ENCODE results near the gene MACF1. TPM values are rescaled to one million over a fixed set of nuclear protein-coding genes. Genes with fewer than 3 reads are reported as not detected.
"Not testable (repeated sequence)": the region's sequence is repeated elsewhere in the genome, so short reads cannot be mapped to it uniquely, and the experiment has no call there.

MACF1 gene
- total RNA-seq, 2 donors from 2014 or later, result 510 to 525 TPM

DNA sequence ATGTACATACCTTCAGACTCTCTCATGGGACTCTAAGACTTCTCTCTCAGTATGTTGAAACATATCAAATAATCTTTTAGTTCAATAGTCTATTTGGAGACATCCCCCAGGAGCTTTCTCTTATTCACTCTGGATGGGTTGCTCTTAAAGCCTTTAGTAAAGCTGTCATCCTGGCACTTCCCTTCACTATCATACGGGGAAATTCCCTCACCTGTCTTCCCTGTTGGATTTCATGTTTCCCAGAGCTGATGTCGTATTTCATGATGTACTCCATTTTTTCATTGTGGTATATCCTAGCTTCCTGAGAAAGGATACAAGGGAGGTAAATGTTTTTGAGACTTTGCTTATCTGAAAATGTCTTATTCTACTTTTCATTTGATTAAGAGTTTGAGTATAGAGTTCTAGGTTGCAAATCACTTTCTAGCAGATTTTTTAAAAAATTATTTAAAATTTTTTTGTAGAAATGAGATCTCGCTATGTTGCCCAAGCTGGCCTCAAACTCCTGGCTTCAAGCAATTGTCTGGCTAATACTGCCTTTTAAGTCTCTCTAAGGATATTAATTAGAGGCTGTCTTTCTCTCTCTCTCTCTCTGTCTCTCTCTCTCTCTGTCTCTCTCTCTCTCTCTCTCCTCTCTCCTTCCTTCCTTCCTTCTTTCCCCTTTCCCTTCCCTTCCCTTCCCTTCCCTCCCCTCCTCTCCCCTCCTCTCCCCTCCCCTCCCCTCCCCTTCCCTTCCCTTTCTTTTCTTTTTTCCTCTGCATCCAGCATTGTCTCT lies 17.0 kb upstream of the MACF1 start:
- Mint-ChIP-seq H3K27ac (peak overlapping the region; percentile 98), H3K4me1 (peaks cover 47% of the 10 kb centered on the region), H3K27me3 (no peaks in the 10 kb centered on the region), H3K36me3 (ENCODE audit: low read depth) (no peaks in the 10 kb centered on the region), H3K4me3 (no peak overlapping the region)
- H3K9me3 ChIP-seq (ENCODE audit: control insufficient read depth, low read length, poor library complexity, severe bottlenecking), result no peaks in the 10 kb centered on the region
- ATAC-seq (no peak), DNase-seq (no peak)

DNA sequence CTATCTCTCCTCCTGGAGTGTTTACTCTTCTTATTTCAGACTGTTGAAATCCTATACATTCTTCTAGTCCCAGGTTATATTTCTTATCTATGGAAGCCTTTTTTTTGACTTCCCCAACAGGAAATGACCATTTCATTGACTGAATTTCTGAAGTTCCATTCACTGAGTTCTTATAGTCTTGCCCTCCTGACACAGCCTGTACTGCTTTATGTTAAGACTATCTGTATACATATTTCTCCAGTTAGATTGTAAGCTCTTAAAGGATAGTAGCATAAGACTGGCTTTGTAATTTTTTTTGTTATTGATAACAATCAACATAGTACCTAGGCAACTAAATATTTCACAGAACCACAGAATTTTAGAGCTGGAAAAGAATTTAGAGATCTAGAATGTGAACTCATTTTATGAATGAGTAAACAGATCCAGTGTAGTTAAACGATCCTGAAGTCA lies 14.9 kb upstream of the MACF1 start:
- H3K9me3 ChIP-seq (ENCODE audit: control insufficient read depth, low read length, poor library complexity, severe bottlenecking), result no peaks in the 10 kb centered on the region
- H3K36me3 Mint-ChIP-seq (ENCODE audit: low read depth), result no peaks in the 10 kb centered on the region
- DNase-seq (no peak), ATAC-seq (no peak)
- peaks cover 46% of the 10 kb centered on the region for H3K4me1 Mint-ChIP-seq
- no peak overlapping the region for H3K4me3 Mint-ChIP-seq
- peak overlapping the region; percentile 91 for H3K27ac Mint-ChIP-seq
- H3K27me3 Mint-ChIP-seq, result no peaks in the 10 kb centered on the region

DNA sequence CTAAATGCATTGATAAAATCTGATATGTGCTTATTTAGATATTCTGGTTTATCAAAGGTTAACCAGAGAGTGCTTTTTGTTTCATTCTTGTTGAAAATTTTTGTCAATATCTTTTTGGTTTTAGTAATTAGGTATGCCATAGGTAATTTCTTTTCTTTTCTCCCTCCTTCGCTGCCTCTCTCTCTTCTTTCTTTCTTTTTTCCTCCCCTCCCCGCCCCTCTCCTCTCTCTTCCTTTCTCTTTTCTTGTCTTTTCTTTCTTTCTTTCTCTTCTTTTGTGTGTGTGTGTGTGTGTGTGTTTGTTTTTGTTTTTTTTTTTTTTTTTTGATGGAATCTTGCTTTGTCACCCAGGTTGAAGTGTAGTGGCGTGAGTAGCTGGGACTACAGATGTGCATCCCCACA lies 14.4 kb upstream of the MACF1 start:
- H3K36me3 Mint-ChIP-seq (ENCODE audit: low read depth), result no peaks in the 10 kb centered on the region
- no peaks in the 10 kb centered on the region for H3K27me3 Mint-ChIP-seq

DNA sequence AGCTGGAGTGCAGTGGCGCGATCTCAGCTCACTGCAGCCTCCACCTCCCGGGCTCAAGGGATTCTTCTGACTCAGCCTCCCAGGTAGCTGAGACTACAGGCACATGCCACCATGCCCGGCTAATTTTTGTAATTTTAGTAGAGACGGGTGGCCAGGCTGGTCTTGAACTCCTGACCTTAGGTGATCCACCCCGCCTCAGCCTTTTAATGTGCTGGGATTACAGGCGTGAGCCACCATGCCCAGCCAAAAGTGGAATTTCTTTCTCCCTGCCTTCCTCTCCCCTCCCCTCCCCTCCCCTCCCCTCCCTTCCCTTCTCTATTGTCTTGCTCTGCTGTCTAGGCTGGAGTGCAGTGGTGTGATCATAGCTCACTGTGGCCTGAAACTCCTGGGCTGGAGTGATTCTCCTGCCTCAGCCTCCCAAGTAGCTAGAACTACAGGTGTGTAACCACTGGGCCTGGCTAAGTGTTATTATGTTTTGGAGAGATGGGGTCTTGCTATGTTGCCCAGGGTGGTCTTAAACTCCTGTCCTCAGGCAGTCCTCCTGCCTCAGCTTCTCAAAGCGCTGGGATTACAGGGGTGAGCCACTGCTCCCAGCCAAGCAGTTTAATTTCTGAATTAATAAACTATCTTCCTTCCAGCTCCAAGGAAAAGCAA lies 10.0 kb upstream of the MACF1 start:
- H3K27me3 Mint-ChIP-seq, result no peaks in the 10 kb centered on the region
- DNase-seq (no peak), ATAC-seq (no peak)
- no peaks in the 10 kb centered on the region for H3K36me3 Mint-ChIP-seq (ENCODE audit: low read depth)
- peak overlapping the region; percentile 67 for H3K4me3 Mint-ChIP-seq
- H3K9me3 ChIP-seq (ENCODE audit: control insufficient read depth, low read length, poor library complexity, severe bottlenecking), result no peaks in the 10 kb centered on the region
- peak overlapping the region; percentile 97 for H3K27ac Mint-ChIP-seq
- peaks cover 51% of the 10 kb centered on the region for H3K4me1 Mint-ChIP-seq

More for the DNA sequence above, 14.4 kb upstream of the MACF1 start:
- DNase-seq, result no peak
- H3K9me3 ChIP-seq (ENCODE audit: control insufficient read depth, low read length, poor library complexity, severe bottlenecking), result no peaks in the 10 kb centered on the region
- Mint-ChIP-seq H3K4me3 (no peak overlapping the region), H3K4me1 (peaks cover 48% of the 10 kb centered on the region), H3K27ac (peak overlapping the region; percentile 91)
- no peak for ATAC-seq

DNA sequence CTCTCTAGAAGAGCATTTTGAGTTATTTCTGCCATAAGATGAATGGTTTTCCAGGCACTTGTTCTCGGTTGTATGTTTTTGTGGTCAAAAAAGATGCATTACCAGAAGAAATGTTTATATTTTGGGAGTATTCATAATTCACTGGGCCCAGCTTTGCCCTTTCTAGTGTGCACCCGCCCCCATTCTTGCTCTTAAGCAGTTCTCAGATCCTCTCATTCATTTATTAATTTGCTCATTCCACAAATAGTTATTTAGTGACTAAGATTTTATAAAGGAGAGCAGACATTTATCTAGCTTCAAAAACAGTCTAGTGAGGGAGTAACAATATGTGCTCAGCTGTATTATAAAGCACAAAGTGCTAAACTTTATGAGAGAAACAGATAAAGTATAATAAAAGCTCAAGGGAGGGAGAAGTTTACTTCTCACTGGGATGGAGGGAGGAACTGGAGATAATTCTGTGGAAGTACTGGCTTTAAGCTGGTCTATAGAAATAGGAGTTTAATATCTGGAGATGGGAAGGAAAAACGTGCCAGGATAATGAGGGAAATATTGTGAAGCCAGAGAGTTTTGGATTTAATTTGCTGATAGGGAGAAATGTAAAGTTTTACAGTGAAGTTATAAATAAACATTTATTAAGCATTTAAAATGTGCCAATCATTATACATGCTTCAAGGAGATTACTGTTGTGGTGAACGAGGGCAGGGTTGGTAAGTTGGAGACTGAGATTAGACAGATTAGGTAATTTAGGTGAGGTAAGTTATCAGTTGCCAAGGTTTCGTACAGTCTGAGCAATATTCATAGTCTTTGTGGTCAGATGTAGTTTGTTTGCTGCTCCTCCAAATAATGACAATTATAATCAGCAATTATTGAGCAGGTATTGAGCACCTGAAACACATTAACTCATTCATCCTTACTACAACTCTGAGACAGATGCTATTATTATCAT lies 9.1 kb upstream of the MACF1 start:
- peak; percentile 52 for ATAC-seq
- H3K36me3 Mint-ChIP-seq (ENCODE audit: low read depth), result no peaks in the 10 kb centered on the region
- H3K27ac Mint-ChIP-seq, result peak overlapping the region; percentile 97
- no peak for DNase-seq
- H3K4me3 Mint-ChIP-seq, result peak overlapping the region; percentile 67
- H3K27me3 Mint-ChIP-seq, result no peaks in the 10 kb centered on the region
- H3K4me1 Mint-ChIP-seq, result peaks cover 54% of the 10 kb centered on the region
- H3K9me3 ChIP-seq (ENCODE audit: control insufficient read depth, low read length, poor library complexity, severe bottlenecking), result no peaks in the 10 kb centered on the region

DNA sequence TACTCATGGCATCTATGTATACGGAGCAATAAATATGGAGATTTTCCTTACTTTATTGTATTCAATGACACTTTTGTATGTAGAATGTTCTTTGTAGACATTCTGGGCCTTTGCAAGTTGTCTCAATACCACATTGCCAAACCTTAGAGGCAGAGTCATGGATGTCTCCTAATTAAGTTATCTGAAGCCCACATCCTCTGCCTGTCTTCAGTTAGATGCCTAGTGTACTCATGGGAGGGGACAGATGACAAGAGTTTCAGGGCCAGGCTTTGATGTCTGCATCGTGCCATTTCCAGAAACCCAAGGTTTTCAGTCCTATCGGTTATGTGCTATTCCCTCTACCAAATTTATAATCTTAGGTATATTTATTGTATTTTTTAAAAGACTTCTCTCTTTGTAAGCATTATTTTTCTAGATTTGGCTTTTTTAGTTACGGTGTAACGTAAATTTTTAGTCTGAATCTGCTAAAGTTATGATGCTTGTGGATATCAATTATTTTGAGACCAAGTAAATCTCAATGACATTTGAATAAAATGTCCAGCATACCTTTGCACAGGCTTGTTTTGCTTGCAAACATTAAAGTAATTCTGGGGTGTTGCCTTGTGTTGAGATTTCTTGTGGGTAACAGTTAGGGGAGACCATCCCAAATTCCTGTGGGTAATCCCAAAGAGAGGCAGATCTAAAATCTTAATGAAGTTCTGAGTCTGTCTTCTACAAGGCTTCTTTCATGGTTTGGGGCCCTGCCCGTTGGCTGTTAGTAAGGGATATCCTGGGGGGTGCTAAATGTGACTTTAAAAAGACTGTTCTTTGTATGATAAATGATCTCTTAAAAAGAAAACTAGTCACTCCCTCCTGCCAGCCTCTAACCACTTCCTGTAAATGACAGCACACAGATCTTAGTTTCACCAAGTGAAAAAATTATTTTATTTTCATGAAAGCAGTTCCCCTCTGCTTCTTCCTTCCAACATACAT lies 8.0 kb upstream of the MACF1 start:
- Mint-ChIP-seq H3K4me1 (peaks cover 57% of the 10 kb centered on the region), H3K4me3 (peak overlapping the region; percentile 83), H3K36me3 (ENCODE audit: low read depth) (peaks cover 2% of the 10 kb centered on the region), H3K27me3 (no peaks in the 10 kb centered on the region), H3K27ac (peak overlapping the region; percentile 97)
- ATAC-seq (peak; percentile 79), DNase-seq (peak in 2 of 3 donors; percentile 39 to 40)
- no peaks in the 10 kb centered on the region for H3K9me3 ChIP-seq (ENCODE audit: control insufficient read depth, low read length, poor library complexity, severe bottlenecking)

DNA sequence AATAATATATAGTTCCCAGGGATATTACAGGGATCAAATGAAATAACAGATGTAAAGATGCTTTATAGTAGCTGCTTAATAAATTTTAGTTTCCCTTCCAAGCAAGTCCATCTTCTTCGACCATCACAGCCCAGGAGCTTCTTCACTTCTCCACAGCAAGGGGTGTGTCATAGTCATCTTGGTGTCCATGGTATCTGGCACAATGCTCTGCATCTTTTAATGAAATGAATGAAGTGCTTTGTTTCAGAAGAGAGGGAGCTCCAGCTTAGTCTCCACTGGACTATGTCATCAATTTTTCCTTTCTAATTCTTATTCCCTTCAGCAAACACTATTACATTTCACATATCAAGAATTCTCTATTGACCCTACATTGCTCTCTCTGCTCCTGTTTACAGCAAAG lies 4.9 kb upstream of the MACF1 start:
- peak overlapping the region; percentile 77 for H3K27ac Mint-ChIP-seq

DNA sequence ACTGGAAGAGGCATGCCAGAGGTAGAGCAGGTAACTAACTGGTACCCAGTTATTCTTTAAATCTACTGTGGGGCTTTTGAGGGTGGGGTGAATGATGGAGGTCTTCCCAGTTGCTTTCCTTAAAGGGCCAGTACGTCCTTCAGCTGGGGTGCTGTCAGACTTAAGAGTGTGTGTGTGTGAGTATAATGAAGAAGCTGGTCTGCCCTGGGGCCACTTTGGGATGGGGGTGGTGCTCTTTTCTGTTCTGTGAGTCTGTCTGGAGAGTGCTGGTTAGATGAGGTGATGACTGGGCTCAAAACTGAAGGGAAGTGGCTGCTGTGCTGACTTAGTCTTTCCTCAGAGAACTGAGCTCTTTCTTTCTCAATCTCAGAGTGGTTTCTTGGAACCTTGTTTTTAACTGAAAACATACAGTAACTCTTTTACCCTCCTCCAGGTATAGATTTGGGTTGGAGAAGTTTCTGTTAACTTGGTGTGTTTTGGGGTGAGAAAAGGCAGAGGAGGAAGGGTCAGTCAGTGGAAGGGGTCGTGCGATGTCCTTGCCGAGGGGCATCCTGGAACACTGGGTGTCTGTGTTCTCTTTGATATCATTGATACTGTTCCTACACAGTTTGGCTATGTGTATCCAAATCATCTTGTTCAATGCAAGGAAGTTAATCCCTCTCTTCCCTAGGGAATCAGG lies 746 bp downstream of the MACF1 start:
- Mint-ChIP-seq H3K4me3 (peak overlapping the region; percentile 99), H3K4me1 (peaks cover 36% of the 10 kb centered on the region), H3K27me3 (no peaks in the 10 kb centered on the region), H3K36me3 (ENCODE audit: low read depth) (peaks cover 8% of the 10 kb centered on the region), H3K27ac (peak overlapping the region; percentile 99)
- no peak for DNase-seq
- ATAC-seq, result peak; percentile 79
- no peaks in the 10 kb centered on the region for H3K9me3 ChIP-seq (ENCODE audit: control insufficient read depth, low read length, poor library complexity, severe bottlenecking)

More for the DNA sequence above, 4.9 kb upstream of the MACF1 start:
- no peak for ATAC-seq
- Mint-ChIP-seq H3K27me3 (no peaks in the 10 kb centered on the region), H3K36me3 (ENCODE audit: low read depth) (peaks cover 4% of the 10 kb centered on the region), H3K4me1 (peaks cover 50% of the 10 kb centered on the region), H3K4me3 (no peak overlapping the region)
- H3K9me3 ChIP-seq (ENCODE audit: control insufficient read depth, low read length, poor library complexity, severe bottlenecking), result no peaks in the 10 kb centered on the region
- no peak for DNase-seq

DNA sequence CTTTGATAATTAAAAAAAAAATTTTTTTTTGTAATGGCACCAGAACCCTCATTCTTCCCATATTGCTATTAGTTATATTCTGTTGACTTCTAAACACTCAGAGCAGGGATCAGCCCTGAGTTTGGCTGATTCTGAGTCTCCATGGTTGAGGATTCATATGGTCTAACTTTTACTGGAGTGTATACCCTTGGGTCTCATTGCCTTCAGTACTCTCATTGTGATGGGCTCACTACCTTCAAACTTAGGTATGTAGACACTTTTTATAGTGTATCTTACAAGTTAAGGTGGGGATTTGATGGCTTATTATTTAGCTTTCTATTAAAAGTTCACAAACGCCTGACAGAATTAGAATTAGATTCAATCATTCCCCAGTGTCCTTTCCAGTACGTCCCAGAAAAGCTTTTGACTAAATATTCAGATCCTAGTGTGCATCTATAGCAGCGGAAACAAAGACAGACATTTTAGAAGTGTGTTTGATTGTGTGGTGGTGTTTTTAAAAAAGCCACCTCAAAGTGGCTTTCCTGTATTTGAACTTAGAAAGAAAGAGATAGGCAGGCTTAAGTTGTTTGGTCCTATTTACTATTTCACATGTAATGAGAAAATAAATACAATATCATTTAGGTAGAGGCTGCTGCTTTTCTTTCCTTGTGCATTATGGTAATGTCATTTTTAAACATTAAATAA lies 1.4 kb downstream of the MACF1 start:
- no peaks in the 10 kb centered on the region for H3K9me3 ChIP-seq (ENCODE audit: control insufficient read depth, low read length, poor library complexity, severe bottlenecking)
- peak overlapping the region; percentile 99 for H3K27ac Mint-ChIP-seq
- DNase-seq, result no peak
- H3K4me1 Mint-ChIP-seq, result peaks cover 36% of the 10 kb centered on the region
- ATAC-seq, result peak; percentile 53
- peaks cover 7% of the 10 kb centered on the region for H3K36me3 Mint-ChIP-seq (ENCODE audit: low read depth)
- no peaks in the 10 kb centered on the region for H3K27me3 Mint-ChIP-seq
- peak overlapping the region; percentile 99 for H3K4me3 Mint-ChIP-seq

DNA sequence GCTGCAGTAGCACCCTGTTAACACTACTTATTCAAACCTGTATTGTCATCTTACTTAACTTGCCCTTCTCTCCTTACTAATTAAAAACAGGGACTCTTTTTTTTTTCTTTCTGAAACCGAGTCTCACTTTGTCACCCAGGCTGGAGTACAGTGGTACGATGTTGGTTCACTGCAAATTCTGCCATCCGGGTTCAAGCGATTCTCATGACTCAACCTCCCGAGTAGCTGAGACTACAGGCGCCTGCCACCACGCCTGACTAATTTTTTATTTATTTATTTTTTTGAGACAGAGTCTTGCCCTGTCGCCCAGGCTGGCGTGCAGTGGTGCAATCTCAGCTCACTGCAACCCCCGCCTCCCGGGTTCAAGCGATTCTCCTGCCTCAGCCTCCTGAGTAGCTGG lies 3.9 kb downstream of the MACF1 start:
- H3K27ac Mint-ChIP-seq; H3K27me3 Mint-ChIP-seq; ATAC-seq; H3K36me3 Mint-ChIP-seq (ENCODE audit: low read depth); H3K9me3 ChIP-seq (ENCODE audit: control insufficient read depth, low read length, poor library complexity, severe bottlenecking); DNase-seq: not testable (repeated sequence)
- peak overlapping the region; percentile 22 for H3K4me3 Mint-ChIP-seq
- peaks cover 29% of the 10 kb centered on the region for H3K4me1 Mint-ChIP-seq

DNA sequence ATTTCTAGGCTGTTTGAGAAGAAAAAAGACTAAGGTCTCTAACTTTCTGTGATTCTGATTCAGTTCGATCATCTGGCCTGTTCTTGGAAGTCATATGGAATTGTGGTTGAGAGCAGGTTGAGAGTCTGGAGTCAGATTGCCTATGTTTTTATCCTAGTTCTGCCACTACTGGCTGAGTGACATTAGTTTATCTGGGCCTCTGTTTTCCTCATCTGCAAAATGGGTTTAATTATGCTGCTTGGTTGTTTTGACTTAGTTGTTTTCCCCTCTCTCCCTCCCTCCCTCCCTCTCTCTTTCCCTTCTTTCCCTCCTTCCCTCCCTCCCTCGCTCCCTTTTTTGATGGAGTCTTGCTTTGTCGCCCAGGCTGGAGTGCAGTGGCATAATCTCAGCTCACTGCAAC lies 6.2 kb downstream of the MACF1 start:
- H3K36me3 Mint-ChIP-seq (ENCODE audit: low read depth), result no peaks in the 10 kb centered on the region
- H3K9me3 ChIP-seq (ENCODE audit: control insufficient read depth, low read length, poor library complexity, severe bottlenecking), result no peaks in the 10 kb centered on the region
- ATAC-seq (no peak), DNase-seq (no peak)
- no peak overlapping the region for H3K27ac Mint-ChIP-seq
- H3K4me1 Mint-ChIP-seq, result peaks cover 30% of the 10 kb centered on the region
- no peaks in the 10 kb centered on the region for H3K27me3 Mint-ChIP-seq
- no peak overlapping the region for H3K4me3 Mint-ChIP-seq

Measured in T-helper 17 cell (primary cell).